Colon (tissue), 2 donors: ENCODE data around the gene MRPL1.
"Not testable (repeated sequence)": the region's sequence is repeated elsewhere in the genome, so short reads cannot be mapped to it uniquely, and the experiment has no call there.

ENCODE experiments used
- FAIRE-seq: peaks from 2 replicates; lab custom pipeline; 2012; peaks lifted over from hg19 to GRCh38; lab: Jason Lieb, UNC
- donor health status: control.
- donor health status: control.

The MRPL1 gene

DNA sequence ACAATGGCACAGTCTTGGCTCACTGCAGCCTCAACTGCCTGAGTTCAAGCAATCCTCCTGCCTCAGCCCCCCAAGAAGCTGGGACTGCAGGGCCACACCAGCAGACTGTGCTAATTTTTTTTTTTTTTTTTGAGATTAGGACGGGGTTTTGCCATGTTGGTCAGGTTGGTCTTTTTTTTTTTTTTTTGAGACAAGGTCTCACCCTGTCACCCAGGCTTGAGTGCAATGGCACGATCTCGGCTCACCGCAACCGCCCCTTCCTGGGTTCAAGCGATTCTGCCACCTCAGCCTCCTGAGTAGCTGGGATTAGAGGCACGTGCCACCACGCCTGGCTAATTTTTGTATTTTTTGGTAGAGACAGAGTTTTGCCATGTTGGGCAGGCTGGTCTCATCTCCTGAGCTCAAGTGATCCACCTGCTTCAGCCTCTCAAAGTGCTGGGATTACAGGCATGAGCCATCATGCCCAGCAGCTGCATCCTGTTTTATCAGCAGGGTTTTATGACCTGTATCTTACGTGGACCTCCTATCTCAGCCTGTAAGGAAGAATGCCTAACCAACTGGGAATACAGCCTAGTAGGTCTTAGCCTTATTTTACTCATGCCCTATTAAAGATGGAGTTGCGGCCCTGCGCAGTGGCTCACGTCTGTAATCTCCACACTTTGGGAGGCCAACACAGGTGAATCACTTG, 13.2 kb upstream of the MRPL1 start:
- FAIRE-seq = no peak

- no peak for FAIRE-seq
Measured at GRCh38 chr4:77852892-77853495, 9.6 kb upstream of the MRPL1 start.

DNA sequence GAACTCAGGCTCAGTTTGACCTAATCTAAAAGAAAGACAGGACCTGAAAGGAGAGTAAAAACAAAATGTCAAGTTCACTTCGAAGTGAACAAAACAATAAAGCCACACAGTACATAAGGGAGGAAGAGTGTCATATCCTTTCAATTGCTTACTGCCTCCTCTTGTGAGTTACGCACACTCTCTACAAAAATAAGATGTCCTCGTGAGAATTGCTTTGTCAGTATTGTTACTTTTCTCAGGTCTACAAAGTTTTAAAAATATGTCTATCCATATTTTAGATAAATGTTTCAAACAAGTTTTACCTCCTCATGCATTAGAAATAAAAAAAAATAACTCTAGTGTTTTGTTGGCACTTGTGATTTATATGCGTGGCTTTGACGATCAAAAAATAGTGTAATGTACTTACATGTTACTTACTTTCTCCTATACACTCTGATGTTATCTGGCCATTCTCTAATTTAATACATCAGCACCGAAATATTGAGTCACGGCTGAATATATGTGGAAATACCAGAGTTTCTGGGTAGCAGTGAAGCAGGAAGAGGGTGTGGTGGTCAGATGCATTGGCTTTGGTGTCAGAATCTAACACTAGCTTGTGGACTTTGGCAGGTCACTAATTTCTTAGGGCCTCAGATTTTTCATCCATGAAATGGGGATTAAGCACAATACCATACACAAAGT, 8.1 kb upstream of the MRPL1 start:
- FAIRE-seq = no peak

- FAIRE-seq = no peak
Measured at GRCh38 chr4:77856152-77856551, 6.5 kb upstream of the MRPL1 start.

GRCh38 chr4:77859256-77859655, 3.4 kb upstream of the MRPL1 start:
- no peak for FAIRE-seq

DNA sequence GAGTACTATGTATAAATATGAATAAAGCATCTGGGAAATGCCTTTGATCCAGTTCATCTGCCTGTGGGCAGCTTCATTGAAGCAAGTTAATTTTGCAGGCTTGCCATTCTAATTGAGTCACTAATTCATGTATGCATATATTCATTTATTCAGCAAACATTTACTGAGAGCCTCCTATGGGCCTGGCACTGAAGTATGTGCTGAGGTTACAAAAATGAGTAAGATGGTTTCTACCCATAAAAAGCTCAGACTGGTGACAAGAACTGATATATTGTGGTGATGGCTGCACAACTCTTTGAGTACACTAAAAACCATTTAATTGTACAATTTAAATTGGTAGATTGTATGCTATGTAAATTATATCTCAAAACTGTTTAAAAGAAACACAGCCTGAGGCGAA, 1.1 kb upstream of the MRPL1 start:
- no peak for FAIRE-seq

DNA sequence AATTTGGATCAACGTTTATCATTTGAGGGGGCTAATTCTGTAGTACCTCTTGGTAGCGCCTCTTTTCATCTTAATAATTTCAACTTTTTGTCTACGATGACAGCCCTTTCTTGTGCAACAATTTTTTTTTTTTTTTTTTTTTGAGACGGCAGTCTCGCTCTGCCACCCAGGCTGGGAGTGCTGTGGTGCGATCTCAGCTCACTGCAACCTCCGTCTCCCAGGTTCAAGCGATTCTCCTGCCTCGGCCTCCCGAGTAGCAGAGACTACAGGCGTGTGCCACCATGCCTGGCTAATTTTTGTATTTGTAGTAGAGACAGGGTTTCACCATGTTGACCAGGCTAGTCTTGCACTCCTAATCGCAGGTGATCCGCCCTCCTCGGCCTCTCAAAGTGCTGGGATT, 711 bp downstream of the MRPL1 start:
- FAIRE-seq = not testable (repeated sequence)

DNA sequence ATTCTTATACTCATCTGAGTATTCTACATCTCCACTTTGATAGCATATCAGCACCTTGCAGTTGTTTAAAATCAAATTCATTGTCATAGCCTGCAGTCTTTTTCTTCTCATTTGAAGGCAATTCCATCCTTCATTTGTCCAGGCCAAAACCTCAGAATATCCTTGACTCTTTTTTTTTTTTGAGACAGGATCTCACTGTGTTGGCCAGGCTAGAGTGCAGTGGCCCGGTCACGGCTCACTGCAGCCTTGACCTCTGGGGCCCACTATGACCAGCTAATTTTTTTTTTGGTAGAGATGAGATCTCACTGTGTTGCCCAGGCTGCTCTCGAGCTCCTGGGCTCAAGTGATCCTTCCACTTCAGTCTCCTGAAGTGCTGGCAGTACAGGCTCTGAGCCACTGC, 2.6 kb downstream of the MRPL1 start:
- no peak for FAIRE-seq

GRCh38 chr4:77872723-77873445, 10.3 kb downstream of the MRPL1 start:
- no peak for FAIRE-seq

GRCh38 chr4:77877167-77877566, 14.5 kb downstream of the MRPL1 start:
- FAIRE-seq = no peak

DNA sequence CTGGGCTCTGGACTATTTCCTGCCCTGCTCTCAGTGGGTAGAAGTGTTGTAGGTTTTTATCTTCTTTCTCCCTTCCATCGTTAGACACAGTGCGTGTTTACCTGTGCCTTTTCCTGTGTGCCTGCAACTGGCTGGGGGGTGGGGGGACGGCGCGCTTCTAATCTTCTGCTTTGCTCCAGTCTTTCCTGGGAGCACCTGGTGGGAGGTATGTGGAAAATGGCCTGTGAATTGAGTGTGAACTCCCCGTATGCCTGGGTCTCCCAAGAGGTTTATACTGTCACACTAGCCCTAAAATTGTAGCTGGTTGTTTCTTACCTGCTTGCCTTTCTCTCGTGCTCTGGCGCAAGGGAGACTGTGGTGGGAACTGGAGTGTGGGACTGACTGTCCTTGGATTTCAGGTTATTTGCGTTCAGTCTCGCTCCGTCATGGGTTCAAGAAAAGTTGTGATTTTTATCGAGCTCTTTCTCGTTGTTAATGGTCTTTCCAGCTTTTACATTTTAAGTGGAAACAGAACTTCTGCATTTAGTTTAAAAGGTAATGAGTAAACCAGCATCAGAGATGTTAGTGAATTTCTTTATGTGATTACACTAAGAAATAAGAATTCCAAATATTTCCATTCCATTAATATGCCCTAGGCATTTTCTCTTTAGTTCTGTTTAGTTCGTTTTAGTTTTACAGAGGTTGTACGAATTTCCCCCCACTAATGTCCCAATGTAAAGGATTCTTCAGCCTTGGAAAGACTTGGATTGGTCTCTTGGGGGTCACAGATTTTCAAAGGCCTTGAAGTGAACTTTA, 15.3 kb downstream of the MRPL1 start:
- FAIRE-seq = no peak

- FAIRE-seq = no peak
Measured at GRCh38 chr4:77880784-77881183, 18.2 kb downstream of the MRPL1 start.

GRCh38 chr4:77881460-77882295, 19.0 kb downstream of the MRPL1 start:
- no peak for FAIRE-seq

- FAIRE-seq = no peak
Measured at GRCh38 chr4:77893451-77893850, 30.8 kb downstream of the MRPL1 start.

- FAIRE-seq = no peak
Measured at GRCh38 chr4:77899607-77900006, 37.0 kb downstream of the MRPL1 start.

DNA sequence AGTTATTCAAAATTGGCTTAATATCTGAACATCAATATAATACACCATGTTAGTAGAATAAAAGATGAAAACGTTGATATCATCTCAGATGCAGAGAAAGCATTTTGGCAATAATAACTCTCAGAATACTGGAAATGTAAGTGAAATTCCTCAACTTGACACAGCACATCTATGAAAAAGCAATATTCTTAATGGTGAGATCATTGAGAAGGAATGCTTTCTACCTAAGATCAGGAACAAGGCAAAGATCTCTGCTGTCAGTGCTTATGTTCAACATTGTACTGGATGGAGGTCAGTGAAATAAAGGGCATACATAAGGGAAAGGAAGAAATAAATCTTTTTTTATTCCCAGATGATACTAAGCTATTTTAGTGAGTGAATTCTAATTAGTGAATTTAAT, 40.6 kb downstream of the MRPL1 start:
- no peak for FAIRE-seq

- no peak for FAIRE-seq
Measured at GRCh38 chr4:77905651-77906263, 43.1 kb downstream of the MRPL1 start.

GRCh38 chr4:77910676-77911075, 48.0 kb downstream of the MRPL1 start:
- FAIRE-seq = no peak

DNA sequence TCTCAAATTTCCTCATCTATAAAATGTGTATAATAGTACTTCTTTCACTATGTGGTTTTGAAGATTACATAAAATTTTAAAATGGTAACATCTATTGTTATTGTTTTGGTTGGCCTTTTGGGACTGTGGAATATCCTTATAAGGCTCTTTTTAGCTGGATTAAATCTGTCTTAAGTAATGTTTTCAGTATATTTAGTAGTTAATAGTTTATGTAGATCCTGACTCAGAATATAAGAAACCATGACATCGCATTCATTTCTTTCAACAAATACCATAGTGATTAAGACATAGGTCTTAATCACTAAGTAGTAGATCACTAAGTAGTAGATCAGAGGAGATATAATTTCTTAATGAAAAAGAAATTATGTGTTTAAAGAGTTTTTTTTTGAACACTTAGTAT, 48.5 kb downstream of the MRPL1 start:
- no peak for FAIRE-seq

GRCh38 chr4:77911842-77912450, 49.3 kb downstream of the MRPL1 start:
- FAIRE-seq = no peak
